HG03108 (cell line): Measurements from ENCODE around the gene LRRC43.

ENCODE experiments used
- ATAC-seq: cut with Tn5 transposase; IDR thresholded peaks from one replicate; pipeline ENCODE4 v1.9.1; 2021; ENCODE audit warnings: moderate library complexity; ENCODE audit not compliant: unreplicated experiment

LRRC43 gene, protein sequence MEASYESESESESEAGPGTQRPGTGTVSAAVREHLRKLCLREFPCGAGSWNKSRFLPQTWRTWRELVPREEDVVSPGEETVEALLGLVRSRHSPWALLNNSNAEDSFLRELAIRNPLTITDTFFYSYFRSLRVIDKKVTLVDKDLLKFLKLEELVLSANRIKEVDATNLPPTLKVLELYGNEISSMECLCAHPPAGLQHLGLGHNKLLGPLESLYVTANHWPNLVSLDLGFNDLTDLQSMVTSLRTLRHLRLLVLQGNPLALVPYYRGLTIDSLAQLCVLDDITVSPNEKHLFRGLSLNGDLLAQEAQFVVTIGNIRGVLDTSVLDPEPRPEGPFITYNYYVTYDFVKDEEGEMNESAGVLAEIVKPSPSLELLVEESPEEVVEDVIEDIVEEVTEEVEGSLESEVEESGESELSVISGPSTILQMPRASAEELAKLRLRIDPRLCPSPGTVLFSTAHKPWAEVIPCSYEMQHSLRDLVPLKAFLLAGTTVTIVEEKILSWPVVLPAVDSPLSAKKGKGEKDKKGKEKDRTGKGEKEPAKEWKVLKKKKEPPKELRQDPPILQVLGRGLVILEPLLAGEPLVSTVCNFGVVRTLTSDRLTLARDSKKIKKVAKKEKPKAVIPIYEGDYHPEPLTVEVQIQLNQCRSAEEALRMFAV

DNA sequence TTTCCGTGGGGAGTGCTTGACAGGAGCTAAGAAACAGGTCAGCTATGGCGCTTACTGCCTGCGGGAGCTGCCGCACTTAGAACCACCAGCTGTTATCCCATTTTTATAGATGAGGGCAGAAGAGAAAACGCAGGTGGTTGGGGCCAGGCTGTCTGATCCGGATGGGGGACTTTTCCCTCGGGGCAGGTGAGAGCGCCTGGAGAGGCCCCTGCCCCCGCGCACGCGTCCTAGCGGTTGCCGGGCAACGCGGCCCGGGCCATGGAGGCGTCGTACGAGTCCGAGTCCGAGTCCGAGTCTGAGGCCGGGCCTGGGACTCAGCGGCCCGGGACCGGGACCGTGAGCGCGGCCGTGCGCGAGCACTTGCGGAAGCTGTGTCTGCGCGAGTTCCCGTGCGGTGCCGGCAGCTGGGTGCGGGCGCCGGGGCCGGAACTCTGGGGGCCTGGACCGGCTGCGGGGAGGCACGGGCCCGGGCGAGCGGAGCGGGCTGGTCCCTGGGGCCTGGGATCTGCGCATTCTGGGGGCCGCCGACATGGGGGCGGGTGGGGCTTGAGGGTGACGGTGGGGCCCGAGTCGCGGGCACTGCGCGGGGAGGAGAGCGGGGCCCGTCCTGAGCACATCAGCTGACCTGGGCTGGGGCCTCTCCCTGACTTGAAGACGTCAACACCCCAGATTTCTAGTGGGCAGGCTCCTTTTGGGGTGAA, at the start of gene LRRC43:
Gene LRRC43, plus strand, starts transcription at position 237 of the 701 bp plus-strand sequence. Its CDS starts 22 bp downstream, at position 259.
- ATAC-seq = no peak

DNA sequence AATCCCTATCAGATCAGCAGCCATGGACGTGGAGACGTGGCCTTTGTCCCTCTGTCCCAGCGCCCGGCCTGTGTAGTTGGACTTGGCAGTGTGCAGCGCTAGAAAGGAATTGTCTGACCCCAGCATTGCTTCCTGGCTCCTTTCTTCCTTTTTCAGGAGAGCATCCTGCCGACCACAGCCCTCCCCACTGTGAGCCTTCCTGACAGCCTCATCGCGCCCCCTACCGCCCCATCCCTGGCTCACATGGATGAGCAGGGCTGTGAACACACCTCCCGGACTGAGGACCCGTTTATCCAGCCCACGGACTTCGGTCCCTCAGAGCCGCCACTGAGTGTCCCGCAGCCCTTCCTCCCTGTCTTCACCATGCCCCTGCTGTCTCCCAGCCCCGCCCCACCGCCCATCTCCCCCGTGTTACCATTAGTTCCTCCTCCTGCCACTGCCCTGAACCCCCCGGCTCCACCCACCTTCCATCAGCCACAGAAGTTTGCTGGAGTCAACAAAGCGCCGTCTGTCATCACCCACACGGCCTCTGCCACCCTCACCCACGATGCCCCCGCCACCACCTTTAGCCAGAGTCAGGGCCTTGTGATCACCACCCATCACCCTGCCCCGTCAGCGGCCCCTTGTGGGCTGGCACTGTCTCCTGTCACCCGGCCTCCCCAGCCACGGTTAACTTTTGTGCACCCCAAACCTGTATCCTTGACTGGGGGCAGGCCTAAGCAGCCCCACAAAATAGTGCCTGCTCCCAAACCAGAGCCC, 49.6 kb upstream of the LRRC43 start:
- ATAC-seq = no peak

DNA sequence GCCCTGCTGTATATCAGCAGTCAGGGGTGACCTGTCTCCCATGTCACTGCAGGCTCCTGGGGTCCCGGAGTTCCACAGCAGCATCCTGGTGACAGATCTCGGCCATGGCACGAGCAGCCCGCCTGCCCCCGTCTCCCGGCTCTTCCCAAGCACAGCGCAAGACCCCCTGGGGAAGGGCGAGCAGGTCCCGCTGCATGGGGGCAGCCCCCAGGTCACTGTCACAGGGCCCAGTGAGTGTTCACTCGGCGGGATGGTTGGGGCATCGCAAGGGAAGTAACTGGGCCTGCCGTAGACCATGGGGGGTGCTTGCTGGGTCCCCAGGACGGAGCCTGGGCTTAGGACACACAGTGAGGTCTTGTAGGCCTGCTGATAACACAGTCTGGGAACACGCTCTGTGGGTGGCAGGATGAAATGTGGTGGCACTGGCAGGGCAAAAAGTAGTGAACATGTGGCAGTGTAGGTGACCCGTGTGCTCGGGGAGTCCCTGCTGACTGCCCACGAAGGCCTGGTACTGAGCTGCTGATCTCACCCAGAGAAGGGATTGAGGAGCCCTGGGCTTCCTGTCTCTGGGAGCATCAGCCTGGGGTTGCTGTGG, 47.4 kb upstream of the LRRC43 start:
- ATAC-seq = no peak

DNA sequence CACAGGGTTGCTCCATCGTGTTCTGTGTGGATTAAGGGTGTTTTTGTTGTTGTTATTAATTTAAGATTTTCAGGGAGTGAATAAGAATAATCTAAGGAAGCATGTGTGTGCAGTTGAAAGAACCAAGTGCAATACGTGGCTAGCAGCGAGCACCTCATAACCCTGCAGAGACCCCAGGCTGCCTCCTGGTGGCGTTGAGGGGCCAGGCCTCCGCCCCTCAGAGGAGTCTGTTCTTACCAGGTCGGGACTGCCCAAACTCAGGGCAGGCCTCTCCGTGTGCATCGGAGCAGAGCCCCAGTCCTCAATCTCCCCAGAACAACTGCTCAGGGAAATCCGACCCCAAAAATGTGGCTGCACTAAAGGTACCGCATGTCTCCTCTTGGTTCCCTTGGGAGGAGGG, 45.7 kb upstream of the LRRC43 start:
- no peak for ATAC-seq

DNA sequence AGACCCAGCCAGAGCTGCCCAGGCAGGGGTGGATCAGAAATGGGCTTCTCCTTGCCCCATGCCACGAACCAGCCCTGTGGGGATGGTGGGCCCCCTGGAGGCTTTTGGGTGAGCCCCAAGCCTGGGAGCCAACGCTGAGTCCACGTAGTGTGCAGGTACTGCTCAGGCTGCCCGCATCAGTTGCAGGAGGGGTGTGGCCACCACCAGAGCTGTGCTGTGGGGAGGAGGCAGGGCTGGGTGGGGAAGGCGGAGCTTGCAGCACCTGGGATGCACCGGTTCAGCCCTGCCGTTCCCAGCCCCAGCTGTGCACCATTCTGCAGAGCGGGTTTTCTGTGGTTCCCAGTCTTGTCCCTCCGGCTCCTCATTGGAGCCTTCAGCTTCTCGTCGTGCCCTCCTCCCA, 45.2 kb upstream of the LRRC43 start:
- ATAC-seq = no peak

DNA sequence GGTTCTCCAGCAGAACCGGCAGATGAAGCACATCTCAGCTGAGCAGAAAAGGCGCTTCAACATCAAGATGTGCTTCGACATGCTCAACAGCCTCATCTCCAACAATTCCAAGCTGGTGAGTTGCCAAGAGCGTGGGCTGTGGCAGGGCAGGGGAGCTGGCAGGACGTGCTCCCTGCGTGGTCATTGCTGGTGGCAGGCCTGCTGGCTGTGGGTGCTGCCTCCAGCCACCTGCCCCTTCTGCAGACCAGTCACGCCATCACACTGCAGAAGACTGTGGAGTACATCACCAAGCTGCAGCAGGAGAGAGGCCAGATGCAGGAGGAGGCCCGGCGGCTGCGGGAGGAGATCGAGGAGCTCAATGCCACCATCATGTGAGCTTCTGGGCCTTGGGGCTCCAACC, 44.7 kb upstream of the LRRC43 start:
- ATAC-seq = no peak

DNA sequence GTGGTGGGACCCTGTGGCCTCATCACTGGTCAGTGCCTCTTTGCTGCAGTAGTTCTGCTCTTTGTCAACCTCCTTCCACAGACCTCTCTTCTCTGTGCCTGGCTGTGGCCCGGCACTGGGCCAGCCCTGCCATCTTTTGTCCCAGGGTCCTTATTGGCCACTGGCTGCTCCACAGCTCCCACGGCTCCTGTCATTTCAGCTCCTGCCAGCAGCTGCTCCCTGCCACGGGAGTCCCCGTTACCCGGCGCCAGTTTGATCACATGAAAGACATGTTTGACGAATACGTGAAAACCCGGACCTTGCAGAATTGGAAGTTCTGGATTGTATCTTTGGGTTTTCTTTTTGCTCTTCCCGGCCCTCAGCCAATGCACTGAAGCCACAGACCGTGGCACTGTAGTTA, 44.3 kb upstream of the LRRC43 start:
- no peak for ATAC-seq

DNA sequence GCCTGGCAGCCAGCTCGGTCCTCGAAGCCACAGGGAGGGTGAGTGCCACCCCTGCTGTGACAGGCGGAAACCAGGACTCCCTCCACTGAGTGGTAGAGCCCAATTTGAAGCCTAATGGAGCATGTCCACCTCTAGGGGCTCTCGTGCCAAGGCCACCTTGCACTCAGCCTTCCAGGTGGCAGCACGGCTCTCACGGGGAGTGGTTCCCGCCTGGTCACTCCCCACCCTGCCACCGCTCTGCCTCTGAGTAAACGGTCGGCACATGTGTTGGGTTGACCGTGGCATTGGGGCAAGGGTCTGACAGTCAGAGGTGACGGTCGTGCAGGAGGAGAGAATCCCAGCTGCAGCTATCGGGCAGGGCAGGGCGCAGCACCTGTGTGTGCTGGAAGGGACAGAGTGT, 43.7 kb upstream of the LRRC43 start:
- ATAC-seq = no peak

DNA sequence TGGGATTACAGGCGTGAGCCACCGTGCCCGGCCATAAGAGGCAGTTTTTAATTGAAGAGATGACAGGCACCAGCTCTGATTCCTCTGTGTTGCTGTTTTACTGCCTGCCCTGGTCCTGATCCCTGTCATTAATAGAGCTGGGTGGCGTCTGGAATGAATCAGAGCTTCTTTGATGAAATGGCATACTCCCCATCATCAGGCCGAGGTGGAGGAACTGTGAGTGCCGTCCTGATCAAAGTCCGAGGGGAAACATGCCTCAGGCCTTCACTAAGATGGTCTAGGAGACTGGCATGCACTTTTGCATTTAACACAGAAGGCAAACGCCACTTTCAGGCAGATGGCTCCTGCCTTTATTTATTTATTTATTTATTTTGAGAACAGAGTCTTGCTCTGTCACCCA, 43.0 kb upstream of the LRRC43 start:
- no peak for ATAC-seq

DNA sequence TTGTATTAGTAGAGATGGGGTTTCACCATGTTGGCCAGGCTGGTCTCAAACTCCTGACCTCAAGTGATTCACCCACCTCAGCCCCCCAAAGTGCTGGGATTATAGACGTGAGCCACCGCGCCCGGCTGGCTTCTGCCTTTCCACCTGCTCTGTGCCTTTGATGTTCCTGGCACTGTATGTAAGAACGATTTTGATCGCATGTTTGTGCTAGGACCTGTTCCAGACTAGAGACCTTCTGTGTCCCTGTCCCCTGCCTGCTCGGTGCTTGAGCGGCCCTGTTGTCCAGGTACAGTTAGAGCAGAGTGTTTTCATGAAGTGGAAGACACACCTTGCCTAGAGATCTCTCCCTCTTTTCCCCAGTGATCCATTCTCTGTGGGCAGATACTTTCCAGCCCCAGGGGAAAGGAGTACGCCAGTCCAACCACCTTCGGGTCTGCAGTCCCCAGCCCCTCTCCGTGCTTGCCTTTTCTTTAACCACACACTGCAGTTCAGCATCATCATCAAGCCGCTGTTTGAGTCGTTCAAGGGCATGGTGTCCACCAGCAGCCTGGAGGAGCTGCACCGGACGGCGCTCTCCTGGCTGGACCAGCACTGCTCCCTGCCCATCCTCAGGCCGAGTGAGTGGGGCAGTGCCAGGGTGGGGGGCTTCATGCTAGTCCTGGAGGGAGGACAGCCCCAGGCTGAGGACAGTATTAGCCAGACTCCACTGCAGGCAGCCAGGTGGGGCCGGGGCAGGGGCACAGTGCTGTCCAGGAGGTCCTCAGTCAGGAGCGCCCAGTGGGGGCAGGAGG, 42.3 kb upstream of the LRRC43 start:
- ATAC-seq = no peak

DNA sequence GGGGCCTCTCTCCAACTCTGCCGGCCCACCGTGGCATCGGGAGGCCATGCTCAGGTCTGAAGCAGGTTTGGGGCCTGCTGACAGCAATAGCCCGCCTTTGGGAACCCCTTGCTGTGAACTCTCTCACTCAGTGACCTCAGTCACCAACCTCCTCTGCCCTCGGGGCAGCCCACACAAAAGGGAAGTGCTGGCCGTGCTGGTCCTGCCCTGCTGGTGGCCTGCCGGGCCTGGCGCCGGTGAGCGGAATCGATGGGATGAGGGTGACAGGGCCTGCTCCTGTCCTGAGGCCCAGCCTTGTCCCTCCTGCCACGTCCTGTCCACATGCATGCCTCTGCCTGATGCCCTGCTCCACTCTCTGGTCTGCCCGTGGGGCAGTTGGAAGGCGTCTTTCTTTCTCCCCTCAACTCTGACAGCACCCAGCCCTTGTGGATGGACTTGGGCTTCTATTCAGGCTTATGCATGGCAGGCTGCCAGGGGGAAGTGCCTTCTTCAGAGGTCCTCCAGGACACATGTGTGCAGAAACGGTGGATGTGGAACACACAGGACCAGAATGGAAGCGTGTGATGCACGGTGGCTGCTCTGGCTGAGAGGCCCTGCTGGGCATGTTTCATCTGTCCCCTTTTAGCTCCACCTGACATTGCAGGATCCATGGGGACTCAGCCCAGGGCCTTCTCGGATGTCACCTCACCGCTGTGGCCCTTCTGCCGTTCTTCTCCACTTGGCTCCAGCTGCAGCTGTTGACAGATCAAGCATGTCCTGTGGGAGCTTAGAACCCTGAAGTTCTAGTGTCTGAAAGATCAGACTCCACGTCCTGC, 40.8 kb upstream of the LRRC43 start:
- no peak for ATAC-seq

DNA sequence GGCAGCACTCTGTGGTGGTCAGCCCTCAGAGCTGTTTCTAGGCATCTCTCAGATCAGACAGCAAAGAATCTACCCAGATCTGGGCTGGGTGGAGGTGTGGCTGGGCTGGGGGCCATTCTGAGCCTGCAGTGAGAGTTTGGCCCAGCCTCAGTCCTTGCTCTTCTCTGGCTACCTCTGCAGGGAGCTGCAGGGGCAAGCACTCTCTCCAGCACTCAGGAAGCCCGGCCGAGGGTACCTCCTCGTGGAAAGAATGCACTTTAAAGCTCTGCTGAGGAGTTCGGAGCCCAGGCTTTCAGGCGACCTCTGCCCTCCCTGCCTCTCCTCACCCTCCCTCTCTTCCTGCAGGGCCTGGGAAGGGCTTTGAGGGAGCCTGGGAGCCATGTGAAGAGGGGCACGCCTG, 40.1 kb upstream of the LRRC43 start:
- no peak for ATAC-seq

DNA sequence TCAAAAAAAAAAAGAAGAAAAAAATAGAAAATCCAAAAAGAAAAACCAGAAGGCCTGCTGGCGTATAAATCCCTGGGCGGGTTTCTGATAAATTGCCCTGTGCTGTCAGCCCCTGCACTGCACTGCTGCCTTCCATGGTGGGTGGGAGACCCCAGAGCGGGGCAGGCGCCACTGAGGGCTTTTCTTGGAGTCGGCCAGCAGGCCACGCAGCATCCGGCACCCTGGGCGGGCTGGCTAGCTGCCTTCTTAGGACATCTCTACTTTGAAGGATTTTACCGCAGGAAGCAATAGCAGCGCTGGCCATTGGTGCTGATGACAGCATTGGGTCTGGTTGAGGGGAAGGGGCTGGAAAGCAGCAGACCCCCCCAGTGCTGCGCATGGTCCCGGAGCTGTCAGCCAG, 38.0 kb upstream of the LRRC43 start:
- ATAC-seq = no peak

DNA sequence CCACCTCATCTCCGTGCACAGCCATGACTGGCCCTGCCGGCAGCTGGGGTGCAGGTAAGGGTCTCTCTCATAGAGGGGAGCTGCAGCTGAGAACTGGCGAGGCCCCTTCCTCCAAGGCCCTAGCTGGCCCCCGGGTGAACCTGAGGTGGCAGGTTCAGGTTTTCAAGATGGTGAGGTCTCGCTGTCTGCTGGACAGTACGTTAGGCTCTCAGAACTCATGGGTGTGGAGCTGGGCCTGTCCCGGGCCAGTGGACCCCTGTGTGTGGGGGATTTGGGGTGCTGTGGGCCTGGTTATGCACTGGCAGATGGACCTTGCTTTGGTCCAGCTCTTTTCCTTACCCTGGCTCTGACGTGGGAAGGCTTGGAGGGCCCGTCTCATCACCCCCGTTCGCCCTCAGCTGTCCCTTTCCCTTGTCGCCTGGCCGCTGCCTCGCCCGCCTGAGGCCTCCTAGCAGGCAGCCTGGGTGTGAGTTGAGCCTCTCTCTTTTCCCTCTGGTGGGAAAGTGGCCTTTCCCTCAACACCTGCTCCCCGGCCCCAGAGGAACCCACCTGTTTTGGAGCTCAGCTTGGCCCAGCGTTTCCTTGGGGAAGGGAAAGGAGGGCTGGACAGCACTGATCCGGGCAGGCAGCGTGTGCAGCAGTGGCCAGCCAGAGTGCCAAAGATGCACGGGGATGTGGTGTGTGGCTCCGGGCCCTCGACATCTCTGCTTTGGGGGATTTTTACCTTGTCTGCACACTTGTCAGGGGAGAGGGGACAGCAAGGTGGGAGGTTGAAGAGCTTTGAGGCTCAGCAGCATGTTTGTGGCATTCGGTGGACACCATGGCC, 37.2 kb upstream of the LRRC43 start:
- ATAC-seq = no peak

DNA sequence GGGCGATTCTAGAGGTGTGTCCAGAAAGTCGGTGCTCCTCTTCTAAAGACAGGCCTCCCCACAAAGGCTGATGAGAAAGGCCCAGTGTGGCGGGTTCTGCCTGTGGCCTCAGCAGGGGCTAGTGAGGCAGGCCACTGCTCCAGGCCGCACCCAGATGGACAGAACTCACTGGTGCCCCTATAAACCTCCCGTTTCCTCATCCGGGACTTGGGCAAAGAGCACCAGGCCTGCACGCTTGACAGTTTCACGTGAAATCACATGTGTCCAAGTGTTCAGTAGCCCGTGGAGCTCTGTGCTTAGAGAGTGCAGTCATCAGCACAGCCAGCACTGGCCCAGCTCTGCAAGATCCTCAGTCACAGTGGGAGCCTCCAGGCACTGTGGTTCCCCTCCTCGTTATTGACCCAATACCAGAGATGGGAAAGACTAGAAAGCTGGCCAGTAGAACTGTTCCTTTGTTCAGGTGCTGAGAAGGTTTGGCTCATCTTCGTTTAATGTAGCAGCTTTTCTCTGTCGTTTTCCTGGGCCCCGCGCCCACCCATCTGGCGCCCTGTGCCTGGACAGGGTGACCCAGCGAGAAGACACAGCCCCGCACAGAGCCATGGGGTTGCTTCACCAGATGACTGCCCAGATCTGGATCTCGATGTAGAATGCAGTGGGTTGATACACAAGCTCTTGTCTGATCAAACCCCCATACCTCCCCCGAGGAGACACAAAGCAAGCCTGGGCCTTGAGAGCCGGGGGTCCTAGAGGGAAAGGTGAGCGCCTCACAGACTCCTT, 35.2 kb upstream of the LRRC43 start:
- no peak for ATAC-seq

DNA sequence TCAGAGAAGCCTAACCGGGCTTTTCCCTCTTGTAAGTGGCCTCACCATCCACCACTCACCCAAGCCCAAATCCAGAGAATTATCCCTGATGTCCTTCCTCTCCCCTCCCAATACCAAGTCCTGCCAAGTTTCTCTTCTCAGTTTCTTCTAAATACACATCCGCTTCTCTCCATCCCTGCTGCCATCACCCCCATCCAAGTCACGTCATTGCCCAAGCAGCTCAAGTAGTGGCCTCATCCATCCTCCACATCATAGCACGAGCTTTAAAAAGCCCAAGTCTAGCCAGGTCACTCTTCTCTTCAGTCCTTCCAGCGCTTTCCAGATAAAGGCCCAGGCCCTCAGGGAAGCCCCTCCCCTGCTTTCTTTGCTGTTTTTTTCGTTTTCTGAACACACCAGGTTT, 34.3 kb upstream of the LRRC43 start:
- ATAC-seq = no peak

DNA sequence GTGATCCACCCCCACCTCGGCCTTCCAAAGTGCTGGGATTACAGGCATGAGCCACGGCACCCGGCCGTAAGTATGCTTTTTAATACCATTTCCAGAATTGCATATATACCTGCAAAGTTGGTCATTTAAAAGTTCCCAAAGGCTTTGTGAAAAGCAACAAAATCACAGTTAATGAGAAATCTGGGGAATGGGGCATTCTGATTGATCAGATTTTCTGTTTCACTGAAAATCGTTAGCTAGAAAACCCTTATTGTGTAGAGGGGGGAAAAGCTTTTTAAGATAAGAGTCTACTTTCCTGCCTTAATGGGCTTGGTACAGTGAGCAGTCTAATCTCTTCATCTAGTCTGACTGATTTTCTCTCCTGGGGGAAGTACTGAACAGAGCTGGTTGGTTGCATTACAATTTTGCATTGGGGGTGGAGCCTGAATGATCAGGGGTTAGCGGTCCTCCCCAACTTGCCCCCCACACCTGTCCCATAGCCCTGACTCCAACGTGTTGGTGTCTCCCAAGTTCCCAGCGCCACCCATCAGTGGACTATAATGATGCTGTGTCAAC, 32.7 kb upstream of the LRRC43 start:
- ATAC-seq = no peak
